Activated CD8-positive, alpha-beta memory T cell treated with anti-CD3 and anti-CD28 coated beads for 36 hours (primary cell): ENCODE measurements around the gene CAND2. TPM values are rescaled to one million over a fixed set of nuclear protein-coding genes. Genes with fewer than 3 reads are reported as not detected.
"Not testable (repeated sequence)": the region's sequence is repeated elsewhere in the genome, so short reads cannot be mapped to it uniquely, and the experiment has no call there.

Experiments
- CTCF ChIA-PET: fragments of 350-600 bp; sonication (Branson Sonifier 250); formaldehyde crosslinking; loops from one replicate; lab custom pipeline; 2021; ENCODE audit warnings: antibody characterized with exemption; lab: Charles Lee
- POLR2A ChIA-PET: fragments of 350-600 bp; sonication (Branson Sonifier 250); formaldehyde crosslinking; loops from one replicate; lab custom pipeline; 2021; ENCODE audit warnings: antibody characterized with exemption; lab: Charles Lee
- total RNA-seq, 2 experiments: library from RNA; stranded (reverse); gene quantifications; one replicate each; pipeline ENCODE4 v1.2.3, GENCODE V29; 2021

CAND2 gene
- total RNA-seq, 2 experiments from 2014 or later = 1.0 to 2.6 TPM

GRCh38 chr3:12768579-12769527 is 27.6 kb upstream of the CAND2 start:
- ChIA-PET POLR2A (no interaction called here), CTCF (no interaction called here)

GRCh38 chr3:12769761-12770160 is 26.7 kb upstream of the CAND2 start:
- CTCF ChIA-PET = no interaction called here
- POLR2A ChIA-PET = no interaction called here

GRCh38 chr3:12771236-12771635 is 25.2 kb upstream of the CAND2 start:
- CTCF ChIA-PET = no interaction called here
- POLR2A ChIA-PET = no interaction called here

GRCh38 chr3:12772462-12772861 is 24.0 kb upstream of the CAND2 start:
- POLR2A ChIA-PET = no interaction called here
- CTCF ChIA-PET = no interaction called here

- CTCF ChIA-PET = no interaction called here
Observed at GRCh38 chr3:12773030-12773709, 23.3 kb upstream of the CAND2 start.

GRCh38 chr3:12773710-12774086 is 22.8 kb upstream of the CAND2 start:
- ChIA-PET CTCF (no interaction called here), POLR2A (no interaction called here)

More at GRCh38 chr3:12773030-12773709, 23.3 kb upstream of the CAND2 start:
- POLR2A ChIA-PET = no interaction called here

GRCh38 chr3:12774619-12775018 is 21.9 kb upstream of the CAND2 start:
- CTCF ChIA-PET = no interaction called here
- POLR2A ChIA-PET = no interaction called here

- POLR2A ChIA-PET = no interaction called here
- CTCF ChIA-PET = no interaction called here
Observed at GRCh38 chr3:12775226-12775625, 21.3 kb upstream of the CAND2 start.

- POLR2A ChIA-PET = not testable (repeated sequence)
- CTCF ChIA-PET = interaction anchor here (0.9 kb wide), 1 partner anchor 116 kb away, joined by 3 read pairs; no protein-coding TSS in a partner anchor
Observed at GRCh38 chr3:12775970-12776369, 20.5 kb upstream of the CAND2 start.

GRCh38 chr3:12777171-12777570 is 19.3 kb upstream of the CAND2 start:
- CTCF ChIA-PET = no interaction called here
- POLR2A ChIA-PET = no interaction called here

GRCh38 chr3:12780751-12781150 is 15.7 kb upstream of the CAND2 start:
- POLR2A ChIA-PET = no interaction called here

GRCh38 chr3:12782172-12782815 is 14.2 kb upstream of the CAND2 start:
- ChIA-PET POLR2A (no interaction called here), CTCF (no interaction called here)

More at GRCh38 chr3:12780751-12781150, 15.7 kb upstream of the CAND2 start:
- CTCF ChIA-PET = no interaction called here

- ChIA-PET CTCF (no interaction called here), POLR2A (no interaction called here)
Observed at GRCh38 chr3:12785096-12785495, 11.4 kb upstream of the CAND2 start.

- POLR2A ChIA-PET = not testable (repeated sequence)
- CTCF ChIA-PET = interaction anchor here (0.6 to 2.8 kb wide), 11 partner anchors 9 to 178 kb away, joined by 3 to 19 read pairs (median 4); partner anchors contain the start of genes CAND2 and RPL32
Observed at GRCh38 chr3:12787346-12787745, 9.1 kb upstream of the CAND2 start.

GRCh38 chr3:12787967-12788690 is 8.4 kb upstream of the CAND2 start:
- POLR2A ChIA-PET = not testable (repeated sequence)
- CTCF ChIA-PET = interaction anchor here (0.8 to 2.8 kb wide), 5 partner anchors 8 to 103 kb away, joined by 3 to 19 read pairs (median 12); partner anchors contain the start of genes CAND2 and RPL32

- ChIA-PET POLR2A (no interaction called here), CTCF (interaction anchor here (1.3 kb wide), 1 partner anchor 38 kb away, joined by 3 read pairs; no protein-coding TSS in a partner anchor)
Observed at GRCh38 chr3:12791430-12791829, 5.0 kb upstream of the CAND2 start.

GRCh38 chr3:12793701-12794100 is 2.8 kb upstream of the CAND2 start:
- CTCF ChIA-PET = no interaction called here
- POLR2A ChIA-PET = no interaction called here

- ChIA-PET POLR2A (no interaction called here), CTCF (interaction anchor here (2.0 kb wide), 1 partner anchor 10 kb away, joined by 13 read pairs; no protein-coding TSS in a partner anchor)
Observed at GRCh38 chr3:12797124-12797891, 828 bp downstream of the CAND2 start.
